Retinal pigment epithelial cell (primary cell): Measurements from ENCODE around the gene F12.

Experiments
- DNase-seq: peaks from one replicate; pipeline ENCODE4 v3.0.0-alpha.2; 2010; ENCODE audit warnings: low read depth
- H3K4me3 ChIP-seq: 2 replicates; pipeline ENCODE4 v1.5.1; 2011; ENCODE audit warnings: mild to moderate bottlenecking, low read length, control low read depth, moderate library complexity
- TF ChIP-seq, protein P1 (sequence below): conservative IDR thresholded peaks from 2 replicates; pipeline ENCODE4 v1.5.1; 2011; ENCODE audit warnings: low read depth, low read length, control low read depth, inconsistent platforms

F12 gene

GRCh38 chr5:177372034-177372896 is 37.1 kb downstream of the F12 start:
- TF ChIP-seq, protein P1, sequence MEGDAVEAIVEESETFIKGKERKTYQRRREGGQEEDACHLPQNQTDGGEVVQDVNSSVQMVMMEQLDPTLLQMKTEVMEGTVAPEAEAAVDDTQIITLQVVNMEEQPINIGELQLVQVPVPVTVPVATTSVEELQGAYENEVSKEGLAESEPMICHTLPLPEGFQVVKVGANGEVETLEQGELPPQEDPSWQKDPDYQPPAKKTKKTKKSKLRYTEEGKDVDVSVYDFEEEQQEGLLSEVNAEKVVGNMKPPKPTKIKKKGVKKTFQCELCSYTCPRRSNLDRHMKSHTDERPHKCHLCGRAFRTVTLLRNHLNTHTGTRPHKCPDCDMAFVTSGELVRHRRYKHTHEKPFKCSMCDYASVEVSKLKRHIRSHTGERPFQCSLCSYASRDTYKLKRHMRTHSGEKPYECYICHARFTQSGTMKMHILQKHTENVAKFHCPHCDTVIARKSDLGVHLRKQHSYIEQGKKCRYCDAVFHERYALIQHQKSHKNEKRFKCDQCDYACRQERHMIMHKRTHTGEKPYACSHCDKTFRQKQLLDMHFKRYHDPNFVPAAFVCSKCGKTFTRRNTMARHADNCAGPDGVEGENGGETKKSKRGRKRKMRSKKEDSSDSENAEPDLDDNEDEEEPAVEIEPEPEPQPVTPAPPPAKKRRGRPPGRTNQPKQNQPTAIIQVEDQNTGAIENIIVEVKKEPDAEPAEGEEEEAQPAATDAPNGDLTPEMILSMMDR: no peak
- no peak for DNase-seq
- H3K4me3 ChIP-seq: no peak overlapping the region

- H3K4me3 ChIP-seq: peak overlapping the region; percentile 58
- TF ChIP-seq, protein P1: no peak
These were observed 38.0 kb downstream of the F12 start for GRCh38 chr5:177371120-177372033.

DNA sequence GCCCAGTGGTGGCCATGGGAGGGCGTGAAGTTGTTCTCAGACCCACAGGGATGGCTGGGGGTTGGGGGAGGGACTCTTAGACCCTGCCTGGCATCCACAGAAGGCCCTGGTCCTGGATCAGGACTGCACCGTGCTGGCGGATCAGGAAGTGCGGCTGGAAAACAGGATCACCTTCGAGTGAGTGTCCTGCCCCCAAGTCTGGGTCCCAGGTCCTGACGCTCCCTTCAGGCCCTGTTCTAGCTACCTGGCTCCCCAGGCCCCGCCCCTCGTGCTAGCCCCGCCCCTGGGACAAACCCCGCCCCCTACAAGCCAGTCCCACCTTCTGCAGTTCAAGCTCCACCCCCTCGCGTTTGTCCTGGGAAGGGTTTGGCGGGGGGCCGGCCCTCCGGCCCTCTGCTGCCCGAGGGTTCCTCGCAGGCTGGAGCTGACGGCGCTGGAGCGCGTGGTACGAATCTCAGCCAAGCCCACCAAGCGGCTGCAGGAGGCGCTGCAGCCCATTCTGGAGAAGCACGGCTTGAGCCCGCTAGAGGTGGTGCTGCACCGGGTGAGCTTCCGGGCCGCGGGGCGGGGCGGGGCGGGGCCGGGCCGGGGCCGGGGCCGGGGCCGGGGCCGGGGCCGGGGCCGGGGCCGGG is 38.8 kb downstream of the F12 start:
- peak; percentile 87 for DNase-seq
- TF ChIP-seq, protein P1: peak; percentile 71
- H3K4me3 ChIP-seq: peak overlapping the region; percentile 58

More at GRCh38 chr5:177371120-177372033, 38.0 kb downstream of the F12 start:
- DNase-seq: no peak

- DNase-seq: no peak
- H3K4me3 ChIP-seq: no peak overlapping the region
- TF ChIP-seq, protein P1: no peak
These were observed 39.5 kb downstream of the F12 start for GRCh38 chr5:177369645-177370440.

DNA sequence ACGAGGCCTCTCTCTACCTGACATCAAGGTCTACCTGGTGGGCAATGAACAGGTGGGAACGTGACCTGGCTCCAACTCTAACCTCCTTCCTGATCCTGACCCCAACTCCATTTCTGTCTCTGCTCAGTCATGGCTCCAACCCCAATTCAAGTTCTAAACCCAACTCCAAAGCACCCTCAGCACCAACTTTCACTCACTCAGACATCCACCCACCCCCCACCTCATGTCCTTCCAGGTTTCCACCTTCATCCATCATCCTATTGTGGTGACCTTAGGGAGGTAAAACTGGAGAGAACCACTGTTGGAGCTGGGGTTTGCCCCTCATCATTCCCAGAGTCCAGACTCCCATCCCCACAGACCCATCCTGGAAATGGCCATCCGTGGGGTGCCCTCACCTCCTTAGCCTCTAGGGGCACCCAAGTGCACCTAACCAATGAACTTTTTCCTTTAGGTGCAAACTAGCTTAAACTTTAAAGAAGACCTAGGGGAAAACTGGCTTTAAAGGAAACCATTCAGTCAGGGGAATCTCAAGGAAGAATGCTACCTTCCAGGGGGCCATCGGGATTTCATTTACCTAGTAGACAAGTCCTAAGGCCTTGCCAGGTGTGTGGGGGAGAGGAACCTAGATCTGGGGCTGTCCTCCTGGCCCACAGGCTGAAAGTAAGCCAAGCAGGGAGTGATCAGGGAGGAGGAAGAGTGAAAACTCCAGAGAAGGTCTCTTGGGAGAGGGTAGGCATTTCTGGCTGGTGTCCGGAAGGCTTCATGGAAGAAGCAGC is 40.3 kb downstream of the F12 start:
- no peak overlapping the region for H3K4me3 ChIP-seq
- no peak for DNase-seq
- TF ChIP-seq, protein P1: peak; percentile 80
